Measurements from ENCODE around the gene KIF16B. TPM values are rescaled to one million over a fixed set of nuclear protein-coding genes. Genes with fewer than 3 reads are reported as not detected.

KIF16B gene
- total RNA-seq, 1 donor from 2014 or later: 7.0 TPM

- H3K36me3 Mint-ChIP-seq (ENCODE audit: low read depth, unreplicated experiment): no peaks in the 10 kb centered on the region
- H3K36me3 ChIP-seq (ENCODE audit: insufficient read depth, low read length): no peaks in the 10 kb centered on the region
- H4K20me1 ChIP-seq (ENCODE audit: insufficient read depth, low read length): no peaks in the 10 kb centered on the region
- H3K4me3 ChIP-seq (ENCODE audit: insufficient read depth, low read depth, low read length): no peak overlapping the region
- peaks cover 3% of the 10 kb centered on the region for H3K9me3 Mint-ChIP-seq (ENCODE audit: unreplicated experiment)
- DNase-seq (ENCODE audit: low read depth) (no peak), FAIRE-seq (no peak)
- no peak overlapping the region for H3K4me3 Mint-ChIP-seq (ENCODE audit: unreplicated experiment)
- H3K27me3 Mint-ChIP-seq (ENCODE audit: low read depth, unreplicated experiment): no peaks in the 10 kb centered on the region
- no peak overlapping the region for H3K9ac ChIP-seq (ENCODE audit: low read length)
- no peaks in the 10 kb centered on the region for H3K4me1 ChIP-seq (ENCODE audit: insufficient read depth, low read length)
- no peaks in the 10 kb centered on the region for H3K4me1 Mint-ChIP-seq (ENCODE audit: low read depth, unreplicated experiment)
- H3K9me3 ChIP-seq (ENCODE audit: insufficient read depth, low read depth, low read length): no peaks in the 10 kb centered on the region
- no peak overlapping the region for H3K27ac ChIP-seq (ENCODE audit: low read depth, low read length)
- no peak overlapping the region for H3K4me2 ChIP-seq (ENCODE audit: low read length)
- no peak for TF ChIP-seq EZH2 (IDR thresholded peaks at IDR 0.05; ENCODE audit: insufficient read depth, low read length)
- TF ChIP-seq, protein P1, sequence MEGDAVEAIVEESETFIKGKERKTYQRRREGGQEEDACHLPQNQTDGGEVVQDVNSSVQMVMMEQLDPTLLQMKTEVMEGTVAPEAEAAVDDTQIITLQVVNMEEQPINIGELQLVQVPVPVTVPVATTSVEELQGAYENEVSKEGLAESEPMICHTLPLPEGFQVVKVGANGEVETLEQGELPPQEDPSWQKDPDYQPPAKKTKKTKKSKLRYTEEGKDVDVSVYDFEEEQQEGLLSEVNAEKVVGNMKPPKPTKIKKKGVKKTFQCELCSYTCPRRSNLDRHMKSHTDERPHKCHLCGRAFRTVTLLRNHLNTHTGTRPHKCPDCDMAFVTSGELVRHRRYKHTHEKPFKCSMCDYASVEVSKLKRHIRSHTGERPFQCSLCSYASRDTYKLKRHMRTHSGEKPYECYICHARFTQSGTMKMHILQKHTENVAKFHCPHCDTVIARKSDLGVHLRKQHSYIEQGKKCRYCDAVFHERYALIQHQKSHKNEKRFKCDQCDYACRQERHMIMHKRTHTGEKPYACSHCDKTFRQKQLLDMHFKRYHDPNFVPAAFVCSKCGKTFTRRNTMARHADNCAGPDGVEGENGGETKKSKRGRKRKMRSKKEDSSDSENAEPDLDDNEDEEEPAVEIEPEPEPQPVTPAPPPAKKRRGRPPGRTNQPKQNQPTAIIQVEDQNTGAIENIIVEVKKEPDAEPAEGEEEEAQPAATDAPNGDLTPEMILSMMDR (IDR thresholded peaks at IDR 0.05; ENCODE audit: insufficient read depth, low read depth, low read length): no peak
- H3K27ac Mint-ChIP-seq (ENCODE audit: unreplicated experiment): no peak overlapping the region
- no peaks in the 10 kb centered on the region for H3K79me2 ChIP-seq (ENCODE audit: insufficient read depth, low read length)
- no peak overlapping the region for H2AFZ ChIP-seq (ENCODE audit: low read depth, low read length)
- H3K27me3 ChIP-seq (ENCODE audit: insufficient read depth, low read length): no peaks in the 10 kb centered on the region
These were observed 348.4 kb downstream of the KIF16B start for GRCh38 chr20:16224836-16225235.

DNA sequence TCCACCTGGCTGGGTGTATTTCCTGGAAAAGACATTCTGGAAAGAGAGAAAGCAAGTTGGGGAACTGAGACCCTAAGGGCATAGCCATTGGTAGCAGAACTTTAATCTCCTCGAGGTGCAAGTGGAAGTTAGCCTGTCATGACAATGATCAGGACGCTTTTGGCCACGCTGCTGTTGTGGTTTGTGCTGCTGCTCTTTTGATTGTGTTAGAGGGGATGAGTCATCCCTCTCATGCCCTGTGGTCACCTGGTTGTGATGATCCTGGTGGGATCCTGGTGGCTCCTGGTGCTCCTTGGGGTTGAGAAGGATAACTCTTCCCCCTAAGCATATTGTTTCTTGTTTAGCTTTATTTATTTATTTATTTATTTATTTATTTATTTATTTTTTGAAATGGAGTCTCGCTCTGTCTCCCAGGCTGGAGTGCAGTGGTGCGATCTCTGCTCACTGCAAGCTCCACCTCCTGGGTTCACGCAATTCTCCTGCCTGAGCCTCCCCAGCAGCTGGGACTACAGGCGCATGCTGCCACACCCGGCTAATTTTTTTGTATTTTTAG, 350.3 kb downstream of the KIF16B start:
- Histone ChIP-seq H3K4me3 (ENCODE audit: insufficient read depth, low read depth, low read length) (no peak overlapping the region), H3K4me2 (ENCODE audit: low read length) (no peak overlapping the region), H3K79me2 (ENCODE audit: insufficient read depth, low read length) (no peaks in the 10 kb centered on the region), H3K4me1 (ENCODE audit: insufficient read depth, low read length) (no peaks in the 10 kb centered on the region), H4K20me1 (ENCODE audit: insufficient read depth, low read length) (no peaks in the 10 kb centered on the region), H3K9me3 (ENCODE audit: insufficient read depth, low read depth, low read length) (no peaks in the 10 kb centered on the region), H2AFZ (ENCODE audit: low read depth, low read length) (no peak overlapping the region), H3K27ac (ENCODE audit: low read depth, low read length) (no peak overlapping the region), H3K9ac (ENCODE audit: low read length) (no peak overlapping the region), H3K36me3 (ENCODE audit: insufficient read depth, low read length) (no peaks in the 10 kb centered on the region), H3K27me3 (ENCODE audit: insufficient read depth, low read length) (no peaks in the 10 kb centered on the region)
- peaks cover 2% of the 10 kb centered on the region for H3K27me3 Mint-ChIP-seq (ENCODE audit: low read depth, unreplicated experiment)
- no peak overlapping the region for H3K4me3 Mint-ChIP-seq (ENCODE audit: unreplicated experiment)
- TF ChIP-seq EZH2 (IDR thresholded peaks at IDR 0.05; ENCODE audit: insufficient read depth, low read length): no peak
- TF ChIP-seq, protein P1 (IDR thresholded peaks at IDR 0.05; ENCODE audit: insufficient read depth, low read depth, low read length): no peak
- DNase-seq (ENCODE audit: low read depth) (no peak), FAIRE-seq (no peak)
- no peak overlapping the region for H3K27ac Mint-ChIP-seq (ENCODE audit: unreplicated experiment)
- H3K36me3 Mint-ChIP-seq (ENCODE audit: low read depth, unreplicated experiment): no peaks in the 10 kb centered on the region
- no peaks in the 10 kb centered on the region for H3K9me3 Mint-ChIP-seq (ENCODE audit: unreplicated experiment)
- no peaks in the 10 kb centered on the region for H3K4me1 Mint-ChIP-seq (ENCODE audit: low read depth, unreplicated experiment)

Other genes with a start within 250 kb of the KIF16B start
- gene SNRPB2, start 156.6 kb upstream of the KIF16B start, total RNA-seq: 70.7 and 76.3 TPM in 2 replicates
- gene OTOR, start 174.9 kb upstream of the KIF16B start, total RNA-seq: not detected in 2 replicates

Data from astrocyte (in vitro differentiated cells and primary cell).